ENCODE data around the gene ANKEF1. TPM values are rescaled to one million over a fixed set of nuclear protein-coding genes. Genes with fewer than 3 reads are reported as not detected.

ANKEF1 gene
- total RNA-seq, 4 donors from 2014 or later: 5.1 to 10.8 (median 8.7) TPM

- TF ChIP-seq, protein P1, sequence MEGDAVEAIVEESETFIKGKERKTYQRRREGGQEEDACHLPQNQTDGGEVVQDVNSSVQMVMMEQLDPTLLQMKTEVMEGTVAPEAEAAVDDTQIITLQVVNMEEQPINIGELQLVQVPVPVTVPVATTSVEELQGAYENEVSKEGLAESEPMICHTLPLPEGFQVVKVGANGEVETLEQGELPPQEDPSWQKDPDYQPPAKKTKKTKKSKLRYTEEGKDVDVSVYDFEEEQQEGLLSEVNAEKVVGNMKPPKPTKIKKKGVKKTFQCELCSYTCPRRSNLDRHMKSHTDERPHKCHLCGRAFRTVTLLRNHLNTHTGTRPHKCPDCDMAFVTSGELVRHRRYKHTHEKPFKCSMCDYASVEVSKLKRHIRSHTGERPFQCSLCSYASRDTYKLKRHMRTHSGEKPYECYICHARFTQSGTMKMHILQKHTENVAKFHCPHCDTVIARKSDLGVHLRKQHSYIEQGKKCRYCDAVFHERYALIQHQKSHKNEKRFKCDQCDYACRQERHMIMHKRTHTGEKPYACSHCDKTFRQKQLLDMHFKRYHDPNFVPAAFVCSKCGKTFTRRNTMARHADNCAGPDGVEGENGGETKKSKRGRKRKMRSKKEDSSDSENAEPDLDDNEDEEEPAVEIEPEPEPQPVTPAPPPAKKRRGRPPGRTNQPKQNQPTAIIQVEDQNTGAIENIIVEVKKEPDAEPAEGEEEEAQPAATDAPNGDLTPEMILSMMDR (IDR thresholded peaks at IDR 0.05; ENCODE audit: low read depth): no peak
Measured at GRCh38 chr20:9996944-9997343, 37.8 kb upstream of the ANKEF1 start.

DNA sequence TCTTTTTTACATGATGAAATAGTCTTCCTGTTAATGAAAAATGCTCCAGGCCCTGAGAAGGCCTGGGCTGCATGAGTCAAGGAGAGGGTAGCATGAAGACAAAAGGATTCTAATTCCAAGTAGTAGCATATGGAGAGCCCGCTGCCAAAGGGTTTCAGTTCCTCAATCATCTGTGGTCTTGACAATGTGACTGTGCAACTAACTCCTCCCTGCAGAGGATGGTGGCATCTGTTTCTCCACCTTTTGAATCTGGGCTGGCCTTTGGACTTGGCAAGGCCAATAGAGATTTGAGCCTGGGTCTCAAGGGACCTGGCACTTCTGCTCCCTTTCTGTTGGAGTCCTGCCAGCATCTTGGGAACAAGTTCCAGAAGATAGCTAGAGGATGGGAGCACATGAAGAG is 35.1 kb upstream of the ANKEF1 start:
- TF ChIP-seq, protein P1 (IDR thresholded peaks at IDR 0.05; ENCODE audit: low read depth): no peak

- TF ChIP-seq, protein P1 (IDR thresholded peaks at IDR 0.05; ENCODE audit: low read depth): no peak
Measured at GRCh38 chr20:10002866-10003265, 31.9 kb upstream of the ANKEF1 start.

DNA sequence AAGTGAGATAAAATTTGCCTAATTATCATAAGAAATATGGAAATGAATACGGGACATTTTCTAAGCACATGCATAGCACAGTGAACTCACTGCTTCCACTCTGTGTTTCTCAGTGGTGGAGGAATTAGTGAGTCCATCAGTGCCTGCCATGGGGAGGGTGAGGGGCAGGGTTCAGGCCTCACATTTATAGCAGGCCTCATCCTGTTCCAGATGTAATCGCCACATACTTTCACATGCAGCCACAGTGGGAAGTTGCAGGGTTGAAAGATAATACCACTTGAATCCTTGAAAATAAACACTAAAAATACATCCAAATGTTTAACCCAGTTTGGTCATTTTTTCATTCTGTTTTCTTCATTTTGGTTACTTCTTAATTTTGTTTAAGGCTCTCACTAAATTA is 29.9 kb upstream of the ANKEF1 start:
- TF ChIP-seq, protein P1 (IDR thresholded peaks at IDR 0.05; ENCODE audit: low read depth): no peak

DNA sequence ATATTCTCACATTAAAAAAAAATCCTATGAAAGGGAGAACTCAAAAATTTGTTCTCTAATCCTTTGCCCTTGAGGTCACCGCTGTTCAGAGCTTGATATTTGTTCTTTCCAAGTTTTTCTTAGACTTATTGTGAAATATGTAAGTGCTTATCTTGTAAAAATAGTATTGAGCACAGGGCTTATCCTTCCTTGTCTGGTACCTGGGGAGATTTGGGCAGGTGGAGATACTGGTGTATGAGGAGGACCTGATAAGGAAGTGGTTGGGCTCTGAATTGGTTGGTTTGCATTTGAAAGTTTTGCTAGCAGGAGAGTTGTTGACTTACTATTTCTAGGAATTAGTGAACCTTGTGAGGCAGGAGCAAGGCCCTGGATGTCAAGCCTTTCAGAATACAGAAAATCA is 28.9 kb upstream of the ANKEF1 start:
- TF ChIP-seq, protein P1 (IDR thresholded peaks at IDR 0.05; ENCODE audit: low read depth): no peak

GRCh38 chr20:10006447-10007090 is 28.2 kb upstream of the ANKEF1 start:
- TF ChIP-seq, protein P1 (IDR thresholded peaks at IDR 0.05; ENCODE audit: low read depth): no peak

DNA sequence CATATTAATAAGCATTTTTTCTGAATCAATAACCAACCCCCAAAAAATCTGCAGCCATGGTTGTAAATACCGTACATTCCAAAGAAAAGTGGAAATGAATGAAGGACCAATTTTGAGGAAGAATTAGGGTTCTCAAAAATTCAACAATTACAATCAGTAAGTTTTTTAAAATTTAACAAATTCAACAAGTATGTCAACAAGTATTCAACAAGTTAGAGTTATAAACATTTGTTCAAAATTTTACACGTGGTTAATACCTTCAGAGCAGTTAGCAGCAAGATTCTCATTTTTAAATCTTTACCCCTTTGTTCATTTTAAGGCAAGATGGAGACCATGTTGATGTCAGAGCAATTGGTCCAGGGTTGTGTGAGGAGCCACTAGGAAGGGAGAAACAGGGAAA is 27.6 kb upstream of the ANKEF1 start:
- TF ChIP-seq, protein P1 (IDR thresholded peaks at IDR 0.05; ENCODE audit: low read depth): no peak

All from subcutaneous adipose tissue (tissue), 4 donors.